Activated CD4-positive, alpha-beta T cell treated with anti-CD3 and anti-CD28 coated beads for 36 hours (primary cell): ENCODE results near the gene PNMA8C. TPM values are rescaled to one million over a fixed set of nuclear protein-coding genes. Genes with fewer than 3 reads are reported as not detected.

ENCODE experiments used
- ATAC-seq: fragments of 200-7000 bp; cut with Tn5 transposase; one replicate; pipeline ENCODE4 v1.10.0; 2021; ENCODE audit warnings: mild to moderate bottlenecking, moderate library complexity
- CTCF ChIA-PET: fragments of 350-600 bp; sonication (Branson Sonifier 250); formaldehyde crosslinking; loops from one replicate; lab custom pipeline; 2021; ENCODE audit warnings: antibody characterized with exemption; lab: Charles Lee
- POLR2A ChIA-PET: fragments of 350-600 bp; sonication (Branson Sonifier 250); formaldehyde crosslinking; loops from one replicate; lab custom pipeline; 2021; ENCODE audit warnings: antibody characterized with exemption, inconsistent platforms; lab: Charles Lee
- DNase-seq: peaks from one replicate; pipeline ENCODE4 v3.0.0-alpha.2; 2020
- H3K27ac Mint-ChIP-seq: one replicate; pipeline ENCODE4 v1.8.0; 2021; ENCODE audit warnings: mixed read lengths
- H3K27me3 Mint-ChIP-seq: one replicate; pipeline ENCODE4 v1.8.0; 2021; ENCODE audit warnings: mixed read lengths
- H3K36me3 Mint-ChIP-seq: one replicate; pipeline ENCODE4 v1.8.0; 2021; ENCODE audit warnings: low read depth, mixed read lengths
- H3K4me1 Mint-ChIP-seq: one replicate; pipeline ENCODE4 v1.8.0; 2021; ENCODE audit warnings: mixed read lengths
- H3K4me3 Mint-ChIP-seq: one replicate; pipeline ENCODE4 v1.8.0; 2021; ENCODE audit warnings: mild to moderate bottlenecking, moderate library complexity, mixed read lengths
- H3K9me3 Mint-ChIP-seq: one replicate; pipeline ENCODE4 v1.8.0; 2021; ENCODE audit warnings: low read depth, mixed read lengths
- intact Hi-C, 2 experiments: fragments of 100-400 bp; cut with DNase I in 1 of 2; cut with micrococcal nuclease in 1 of 2; formaldehyde crosslinking; loops; one replicate each; pipeline versions ENCODE4 v1.14.2 to v1.15.1; 2022 to 2024; cut with DNase I, micrococcal nuclease
- total RNA-seq, 2 experiments: library from RNA; stranded (reverse); gene quantifications; one replicate each; pipeline ENCODE4 v1.2.3, GENCODE V29; 2021

The PNMA8C gene
- total RNA-seq, 2 experiments from 2014 or later: not detected

GRCh38 chr19:46461537-46461936, 32.8 kb upstream of the PNMA8C start:
- no peaks in the 10 kb centered on the region for H3K9me3 Mint-ChIP-seq
- intact Hi-C loops: no loop called here
- H3K4me3 Mint-ChIP-seq: no peak overlapping the region
- ATAC-seq (no peak), DNase-seq (no peak)
- H3K27me3 Mint-ChIP-seq: peaks cover 17% of the 10 kb centered on the region
- H3K36me3 Mint-ChIP-seq: no peaks in the 10 kb centered on the region
- no peak overlapping the region for H3K27ac Mint-ChIP-seq
- POLR2A ChIA-PET: no interaction called here
- H3K4me1 Mint-ChIP-seq: peaks cover 4% of the 10 kb centered on the region
- CTCF ChIA-PET: no interaction called here

DNA sequence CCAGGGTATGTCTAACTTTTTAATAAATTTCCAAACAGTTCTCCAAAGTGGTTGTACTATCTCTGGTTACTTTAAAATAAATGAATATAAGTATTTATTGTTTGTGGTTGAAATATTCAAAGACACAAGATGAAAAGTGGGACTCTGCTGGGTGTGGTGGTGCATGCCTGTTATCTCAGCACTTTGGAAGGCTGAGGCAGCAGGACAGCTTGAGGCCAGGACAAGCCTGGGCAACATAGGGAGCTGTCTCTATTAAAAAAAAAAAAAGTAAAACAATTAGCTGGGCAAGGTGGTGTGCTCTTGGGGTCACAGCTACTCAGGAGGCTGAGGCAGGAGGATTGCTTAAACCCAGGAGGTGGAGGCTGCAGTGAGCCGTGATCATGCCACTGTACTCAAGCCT, 32.2 kb upstream of the PNMA8C start:
- POLR2A ChIA-PET: no interaction called here
- H3K4me1 Mint-ChIP-seq: no peaks in the 10 kb centered on the region
- H3K9me3 Mint-ChIP-seq: no peaks in the 10 kb centered on the region

DNA sequence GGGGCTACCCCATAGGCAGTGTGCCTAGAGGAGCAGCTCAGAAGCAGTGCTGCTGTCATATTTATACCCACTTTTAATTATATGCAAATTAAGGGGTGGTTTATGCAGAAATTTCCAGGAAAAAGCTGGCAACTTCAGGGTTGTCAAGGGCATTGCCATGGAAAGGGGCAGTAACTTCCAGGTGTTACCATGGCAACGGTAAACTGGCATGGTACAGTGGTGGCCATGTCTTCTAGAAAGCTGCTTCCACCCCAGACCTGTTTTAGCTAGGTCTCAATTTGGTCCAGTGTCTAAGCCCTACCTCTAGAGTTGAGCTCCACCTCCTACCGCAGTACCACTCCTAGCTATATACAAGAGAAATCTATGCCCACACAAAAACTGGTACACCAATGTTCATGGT, 31.3 kb upstream of the PNMA8C start:
- no peak overlapping the region for H3K27ac Mint-ChIP-seq
- H3K4me3 Mint-ChIP-seq: no peak overlapping the region
- intact Hi-C loops: no loop called here
- no peaks in the 10 kb centered on the region for H3K4me1 Mint-ChIP-seq
- no peaks in the 10 kb centered on the region for H3K9me3 Mint-ChIP-seq
- no peak for DNase-seq
- ATAC-seq: no peak
- ChIA-PET POLR2A (no interaction called here), CTCF (interaction anchor here (0.6 to 1.4 kb wide), 4 partner anchors 20 to 469 kb away, joined by 3 to 5 read pairs (median 3); no protein-coding TSS in a partner anchor)
- no peaks in the 10 kb centered on the region for H3K36me3 Mint-ChIP-seq
- peaks cover 18% of the 10 kb centered on the region for H3K27me3 Mint-ChIP-seq

More for the DNA sequence above, 32.2 kb upstream of the PNMA8C start:
- H3K4me3 Mint-ChIP-seq: no peak overlapping the region
- H3K27me3 Mint-ChIP-seq: peaks cover 21% of the 10 kb centered on the region
- intact Hi-C loops: no loop called here
- no peaks in the 10 kb centered on the region for H3K36me3 Mint-ChIP-seq
- DNase-seq (no peak), ATAC-seq (no peak)
- H3K27ac Mint-ChIP-seq: no peak overlapping the region
- CTCF ChIA-PET: interaction anchor here (1.4 kb wide), 1 partner anchor 61 kb away, joined by 3 read pairs; no protein-coding TSS in a partner anchor

- H3K27ac Mint-ChIP-seq: no peak overlapping the region
- peaks cover 13% of the 10 kb centered on the region for H3K27me3 Mint-ChIP-seq
- H3K36me3 Mint-ChIP-seq: no peaks in the 10 kb centered on the region
- ChIA-PET CTCF (no interaction called here), POLR2A (no interaction called here)
- no peak overlapping the region for H3K4me3 Mint-ChIP-seq
- DNase-seq (no peak), ATAC-seq (no peak)
- no peaks in the 10 kb centered on the region for H3K4me1 Mint-ChIP-seq
- H3K9me3 Mint-ChIP-seq: no peaks in the 10 kb centered on the region
- intact Hi-C loops: no loop called here
Measured at GRCh38 chr19:46456930-46457329, 28.2 kb upstream of the PNMA8C start.

DNA sequence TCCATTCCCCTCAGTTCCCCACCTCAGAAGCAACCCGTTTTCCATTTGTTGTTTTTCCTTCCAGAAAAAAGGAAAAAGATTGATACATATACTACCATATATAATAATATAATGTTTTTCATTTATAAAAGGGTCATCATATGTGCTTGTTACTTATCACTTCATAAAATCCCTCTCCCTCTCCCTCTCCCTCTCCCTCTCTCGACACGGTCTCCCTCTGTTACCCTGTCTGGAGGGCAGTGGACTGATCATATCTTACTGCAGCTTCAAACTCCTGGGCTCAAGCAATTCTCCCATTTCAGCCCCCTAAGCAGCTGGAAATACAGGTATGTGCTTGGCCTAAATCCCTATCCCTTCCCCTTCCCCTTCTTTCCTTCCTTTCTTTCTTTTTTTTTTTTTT, 25.5 kb upstream of the PNMA8C start:
- intact Hi-C loops: no loop called here
- Mint-ChIP-seq H3K9me3 (peaks cover 6% of the 10 kb centered on the region), H3K36me3 (peaks cover 3% of the 10 kb centered on the region), H3K4me1 (no peaks in the 10 kb centered on the region), H3K27me3 (peaks cover 15% of the 10 kb centered on the region), H3K4me3 (no peak overlapping the region), H3K27ac (no peak overlapping the region)
- ChIA-PET POLR2A (no interaction called here), CTCF (no interaction called here)
- ATAC-seq (no peak), DNase-seq (no peak)

GRCh38 chr19:46453661-46454060, 24.9 kb upstream of the PNMA8C start:
- ChIA-PET CTCF (no interaction called here), POLR2A (no interaction called here)
- peaks cover 15% of the 10 kb centered on the region for H3K27me3 Mint-ChIP-seq
- DNase-seq (no peak), ATAC-seq (no peak)
- H3K9me3 Mint-ChIP-seq: peaks cover 8% of the 10 kb centered on the region
- peaks cover 3% of the 10 kb centered on the region for H3K36me3 Mint-ChIP-seq
- intact Hi-C loops: no loop called here
- H3K4me1 Mint-ChIP-seq: no peaks in the 10 kb centered on the region
- no peak overlapping the region for H3K4me3 Mint-ChIP-seq
- H3K27ac Mint-ChIP-seq: no peak overlapping the region

DNA sequence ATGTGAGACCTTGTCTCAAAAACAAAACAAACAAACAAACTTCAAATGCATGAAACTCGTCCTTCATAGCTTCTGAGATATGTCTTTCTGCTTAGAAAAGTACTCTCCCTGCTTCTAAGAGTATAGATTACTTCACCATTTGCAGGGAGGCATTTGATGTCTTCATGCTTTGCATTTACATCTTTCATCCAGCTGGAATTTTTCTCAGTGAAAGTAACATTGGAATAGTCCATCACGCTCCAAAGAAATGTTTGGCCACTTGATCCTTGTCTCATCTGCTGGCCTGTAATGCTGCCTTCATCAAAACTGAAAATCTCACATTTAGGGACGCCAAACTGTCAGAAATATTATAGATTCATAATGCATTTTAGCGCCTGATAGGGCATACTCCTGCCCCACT, 23.4 kb upstream of the PNMA8C start:
- intact Hi-C loops: no loop called here
- DNase-seq (no peak), ATAC-seq (no peak)
- ChIA-PET POLR2A (no interaction called here), CTCF (interaction anchor here (0.5 to 0.6 kb wide), 2 partner anchors 36 to 155 kb away, joined by 3 to 4 read pairs; no protein-coding TSS in a partner anchor)
- Mint-ChIP-seq H3K4me1 (no peaks in the 10 kb centered on the region), H3K36me3 (peaks cover 3% of the 10 kb centered on the region), H3K4me3 (no peak overlapping the region), H3K27ac (no peak overlapping the region), H3K9me3 (peaks cover 8% of the 10 kb centered on the region), H3K27me3 (peaks cover 12% of the 10 kb centered on the region)

GRCh38 chr19:46451352-46451751, 22.6 kb upstream of the PNMA8C start:
- ATAC-seq (no peak), DNase-seq (no peak)
- Mint-ChIP-seq H3K27ac (no peak overlapping the region), H3K36me3 (peaks cover 3% of the 10 kb centered on the region), H3K27me3 (peaks cover 12% of the 10 kb centered on the region), H3K9me3 (peaks cover 8% of the 10 kb centered on the region), H3K4me1 (no peaks in the 10 kb centered on the region), H3K4me3 (no peak overlapping the region)
- POLR2A ChIA-PET: no interaction called here
- intact Hi-C loops: no loop called here
- CTCF ChIA-PET: interaction anchor here (0.6 kb wide), 1 partner anchor 83 kb away, joined by 3 read pairs; no protein-coding TSS in a partner anchor

- ChIA-PET CTCF (no interaction called here), POLR2A (no interaction called here)
- Mint-ChIP-seq H3K36me3 (peaks cover 3% of the 10 kb centered on the region), H3K27ac (no peak overlapping the region), H3K4me1 (no peaks in the 10 kb centered on the region), H3K27me3 (peaks cover 13% of the 10 kb centered on the region), H3K9me3 (peaks cover 8% of the 10 kb centered on the region), H3K4me3 (no peak overlapping the region)
- ATAC-seq: no peak
- intact Hi-C loops: no loop called here
- no peak for DNase-seq
Measured at GRCh38 chr19:46450737-46451136, 22.0 kb upstream of the PNMA8C start.

DNA sequence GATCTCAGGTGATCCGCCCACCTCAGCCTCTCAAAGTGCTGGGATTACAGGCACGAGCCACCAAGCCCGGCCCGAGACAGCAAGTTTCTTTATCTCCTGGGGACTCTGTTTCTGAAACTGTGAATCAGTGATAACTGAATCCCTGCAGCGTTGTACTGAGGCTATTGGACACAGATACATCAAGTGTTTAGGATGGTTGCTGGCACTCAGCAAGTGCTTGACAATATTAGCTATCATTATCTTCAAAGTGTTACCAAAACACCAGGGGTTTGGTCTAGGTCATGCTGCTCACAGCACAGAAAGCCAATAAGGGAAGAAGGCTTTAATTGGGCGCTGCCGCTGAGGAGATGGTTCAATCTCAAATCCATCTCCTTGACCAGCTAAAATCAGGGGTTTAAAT, 20.5 kb upstream of the PNMA8C start:
- intact Hi-C loops: no loop called here
- Mint-ChIP-seq H3K27me3 (peaks cover 14% of the 10 kb centered on the region), H3K36me3 (peaks cover 3% of the 10 kb centered on the region), H3K9me3 (peaks cover 8% of the 10 kb centered on the region), H3K4me3 (no peak overlapping the region), H3K4me1 (no peaks in the 10 kb centered on the region), H3K27ac (no peak overlapping the region)
- DNase-seq (no peak), ATAC-seq (no peak)
- CTCF ChIA-PET: no interaction called here
- POLR2A ChIA-PET: no interaction called here

GRCh38 chr19:46448601-46449000, 19.9 kb upstream of the PNMA8C start:
- Mint-ChIP-seq H3K27me3 (peaks cover 14% of the 10 kb centered on the region), H3K4me1 (no peaks in the 10 kb centered on the region), H3K36me3 (peaks cover 3% of the 10 kb centered on the region), H3K9me3 (peaks cover 8% of the 10 kb centered on the region), H3K27ac (no peak overlapping the region), H3K4me3 (no peak overlapping the region)
- DNase-seq (no peak), ATAC-seq (no peak)
- intact Hi-C loops: no loop called here
- ChIA-PET CTCF (no interaction called here), POLR2A (no interaction called here)

GRCh38 chr19:46447824-46448223, 19.1 kb upstream of the PNMA8C start:
- DNase-seq: no peak
- Mint-ChIP-seq H3K4me3 (no peak overlapping the region), H3K27ac (no peak overlapping the region), H3K4me1 (no peaks in the 10 kb centered on the region), H3K9me3 (peaks cover 8% of the 10 kb centered on the region), H3K36me3 (peaks cover 3% of the 10 kb centered on the region), H3K27me3 (peaks cover 14% of the 10 kb centered on the region)
- CTCF ChIA-PET: no interaction called here
- intact Hi-C loops: no loop called here
- POLR2A ChIA-PET: no interaction called here
- ATAC-seq: no peak
